ENCODE data around the gene SMIM13. TPM values are rescaled to one million over a fixed set of nuclear protein-coding genes. Genes with fewer than 3 reads are reported as not detected.

Gene SMIM13
- total RNA-seq, 1 experiment from 2014 or later, result 18.6 TPM

DNA sequence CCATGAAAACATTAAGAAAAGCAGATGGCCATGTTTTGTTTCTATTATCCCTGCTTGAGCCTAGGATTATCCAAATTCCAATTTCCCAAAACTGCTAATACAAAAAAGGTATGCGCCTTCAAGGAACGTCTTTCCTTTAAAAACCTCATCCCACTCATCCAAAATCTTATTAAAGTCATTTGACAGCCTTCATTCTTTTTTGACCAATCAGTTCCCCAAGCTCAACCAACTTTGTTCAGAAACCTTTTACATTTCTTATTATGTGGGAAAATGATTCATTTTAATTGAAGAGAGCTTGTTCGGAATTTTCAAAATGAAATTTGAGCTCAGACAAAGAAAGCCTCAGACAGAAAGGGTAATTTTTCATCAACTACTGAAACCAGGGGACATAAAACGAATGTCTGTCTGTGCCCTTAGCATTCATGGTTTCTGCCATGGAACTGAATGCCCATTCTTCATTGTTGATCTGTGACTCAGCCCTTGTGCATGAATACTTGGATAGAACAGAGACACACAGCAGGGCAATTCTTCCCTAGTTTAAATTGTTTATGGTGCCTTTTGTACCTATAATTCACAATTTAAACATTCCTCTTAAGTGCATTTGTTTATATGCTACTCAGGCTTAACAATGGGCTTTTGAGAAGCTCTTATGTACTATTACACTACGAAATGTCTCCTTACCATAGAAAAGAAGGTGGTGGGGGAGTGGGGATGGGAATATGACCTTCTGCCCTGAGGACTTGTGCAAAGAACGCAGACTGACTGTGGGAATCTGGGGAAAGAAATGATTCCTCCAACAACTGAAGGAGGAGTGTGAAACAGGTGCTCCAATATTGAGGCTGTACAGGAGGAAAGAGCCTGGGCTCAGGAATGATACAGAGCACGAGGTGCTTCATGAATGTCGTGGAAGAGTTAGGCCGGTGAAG is 67.7 kb downstream of the SMIM13 start:
- Histone ChIP-seq H3K9me3 (peaks cover 8% of the 10 kb centered on the region), H3K4me3 (no peak overlapping the region), H3K36me3 (no peaks in the 10 kb centered on the region), H3K27me3 (no peaks in the 10 kb centered on the region)
- peak; percentile 52 for DNase-seq

DNA sequence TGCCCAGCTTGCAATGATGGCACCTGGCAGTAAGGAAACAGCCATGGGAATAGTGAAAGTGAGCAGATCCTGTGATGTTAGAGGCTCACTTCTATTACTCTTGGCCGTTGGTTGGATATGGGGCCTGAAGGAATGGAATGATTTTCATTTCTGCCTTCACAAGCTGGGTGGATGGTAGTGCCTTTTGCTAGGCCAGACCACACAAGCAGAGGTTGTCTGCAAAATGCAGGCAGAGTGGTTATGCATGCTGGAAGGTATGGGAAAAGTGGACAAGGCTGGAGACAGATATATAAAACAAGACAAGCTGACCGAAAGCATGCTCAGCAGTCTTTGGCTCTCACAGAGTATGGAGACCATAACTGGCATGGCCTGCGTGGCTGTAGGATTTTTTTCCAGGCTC is 68.6 kb downstream of the SMIM13 start:
- no peak for DNase-seq
- H3K27me3 ChIP-seq, result no peaks in the 10 kb centered on the region
- H3K36me3 ChIP-seq, result no peaks in the 10 kb centered on the region
- no peak overlapping the region for H3K4me3 ChIP-seq
- H3K9me3 ChIP-seq, result peaks cover 4% of the 10 kb centered on the region

GRCh38 chr6:11163932-11164331 is 70.3 kb downstream of the SMIM13 start:
- Histone ChIP-seq H3K36me3 (no peaks in the 10 kb centered on the region), H3K27me3 (no peaks in the 10 kb centered on the region), H3K9me3 (no peaks in the 10 kb centered on the region), H3K4me3 (no peak overlapping the region)
- no peak for DNase-seq

GRCh38 chr6:11164717-11165646 is 71.3 kb downstream of the SMIM13 start:
- no peaks in the 10 kb centered on the region for H3K27me3 ChIP-seq
- no peaks in the 10 kb centered on the region for H3K9me3 ChIP-seq
- DNase-seq, result no peak
- no peaks in the 10 kb centered on the region for H3K36me3 ChIP-seq
- no peak overlapping the region for H3K4me3 ChIP-seq

GRCh38 chr6:11166948-11167347 is 73.3 kb downstream of the SMIM13 start:
- DNase-seq, result no peak
- Histone ChIP-seq H3K4me3 (no peak overlapping the region), H3K27me3 (no peaks in the 10 kb centered on the region)

DNA sequence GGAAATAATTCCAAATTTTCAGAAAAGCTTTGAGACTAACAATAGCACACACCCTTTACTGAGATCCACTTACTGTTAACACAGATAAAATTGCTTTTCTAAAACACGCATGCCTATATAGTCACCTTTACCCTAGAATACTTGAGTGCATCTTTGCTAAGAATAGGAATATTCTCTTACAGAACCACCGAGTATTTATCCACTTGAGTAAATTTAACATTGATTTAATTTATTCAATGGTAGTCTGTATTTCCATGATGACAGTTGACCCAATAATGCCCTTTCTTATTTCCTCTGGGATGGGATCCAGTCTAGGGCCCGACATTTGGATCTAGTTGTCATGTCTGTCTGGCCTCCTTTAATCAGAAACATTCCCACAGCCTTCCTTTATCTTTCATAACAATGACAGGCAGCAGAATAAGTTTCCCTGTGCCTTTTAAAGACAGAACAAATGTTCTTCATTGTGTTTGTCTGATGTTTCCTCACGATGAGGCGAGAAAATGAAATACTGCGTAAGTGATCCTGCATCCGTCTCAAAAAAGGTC is 74.5 kb downstream of the SMIM13 start:
- H3K36me3 ChIP-seq, result no peaks in the 10 kb centered on the region
- H3K9me3 ChIP-seq, result no peaks in the 10 kb centered on the region
- DNase-seq, result no peak
- H3K27me3 ChIP-seq, result no peaks in the 10 kb centered on the region
- no peak overlapping the region for H3K4me3 ChIP-seq

More at GRCh38 chr6:11166948-11167347, 73.3 kb downstream of the SMIM13 start:
- Histone ChIP-seq H3K9me3 (no peaks in the 10 kb centered on the region), H3K36me3 (no peaks in the 10 kb centered on the region)

DNA sequence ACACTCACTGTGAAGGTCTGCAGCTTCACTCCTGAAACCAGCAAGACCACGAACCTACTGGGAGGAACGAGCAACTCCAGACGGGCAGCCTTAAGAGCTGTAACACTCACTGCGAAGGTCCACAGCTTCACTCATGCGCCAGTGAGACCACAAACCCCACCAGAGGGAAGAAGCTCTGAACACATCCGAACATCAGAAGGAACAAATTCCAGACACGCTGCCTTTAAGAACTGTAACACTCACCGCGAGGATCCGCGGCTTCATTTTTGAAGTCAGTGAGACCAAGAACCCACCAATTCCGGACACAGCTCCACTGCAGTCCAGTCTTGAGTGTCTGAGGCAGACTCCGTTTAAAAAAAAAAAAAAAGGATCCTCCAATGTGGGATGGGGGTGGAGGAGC is 78.3 kb downstream of the SMIM13 start:
- Histone ChIP-seq H3K4me3 (no peak overlapping the region), H3K36me3 (no peaks in the 10 kb centered on the region), H3K9me3 (no peaks in the 10 kb centered on the region), H3K27me3 (no peaks in the 10 kb centered on the region)
- no peak for DNase-seq

DNA sequence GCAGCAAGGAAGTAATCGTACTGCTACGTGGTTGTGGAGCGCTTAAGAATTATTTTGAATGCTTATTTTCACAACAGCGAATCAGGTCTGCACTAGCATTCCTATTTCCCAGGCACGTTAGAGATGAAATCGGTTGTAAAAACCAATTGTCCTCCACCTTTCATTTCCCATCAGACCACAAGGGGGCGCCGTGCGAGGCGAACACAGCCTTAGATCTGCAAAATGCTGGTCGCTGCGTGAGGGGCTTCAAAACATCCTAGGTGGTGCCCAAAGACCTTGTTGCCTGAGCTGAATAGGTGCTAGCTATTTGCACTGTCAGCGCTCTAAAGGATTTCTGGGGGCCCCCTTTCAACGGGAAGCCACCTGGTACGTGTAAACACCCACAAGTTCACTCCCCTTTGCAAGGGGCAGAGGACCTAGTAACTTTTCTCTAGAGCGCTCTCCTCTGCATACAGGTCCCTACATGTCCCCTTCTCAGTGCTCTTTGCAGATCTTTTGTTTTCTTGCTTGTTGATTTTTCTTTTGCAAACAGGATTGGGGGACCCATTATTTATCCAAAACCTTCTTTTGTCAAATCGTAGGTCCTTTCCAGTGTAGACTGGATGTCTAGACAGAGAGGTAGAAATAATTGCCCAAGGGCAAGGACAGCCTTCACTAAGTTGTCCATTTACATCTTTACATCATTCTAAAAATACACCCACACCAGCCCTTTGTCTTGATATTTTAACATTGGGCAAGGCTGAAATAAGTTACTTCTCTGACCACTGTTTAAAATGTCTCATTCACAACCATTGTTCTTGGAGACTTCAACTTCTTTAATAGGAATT is 79.1 kb downstream of the SMIM13 start:
- Histone ChIP-seq H3K27me3 (no peaks in the 10 kb centered on the region), H3K36me3 (no peaks in the 10 kb centered on the region), H3K4me3 (no peak overlapping the region), H3K9me3 (no peaks in the 10 kb centered on the region)
- peak; percentile 32 for DNase-seq

GRCh38 chr6:11174242-11174611 is 80.6 kb downstream of the SMIM13 start:
- no peaks in the 10 kb centered on the region for H3K27me3 ChIP-seq
- no peak for DNase-seq
- H3K4me3 ChIP-seq, result no peak overlapping the region
- no peaks in the 10 kb centered on the region for H3K9me3 ChIP-seq
- H3K36me3 ChIP-seq, result no peaks in the 10 kb centered on the region

GRCh38 chr6:11177271-11177670 is 83.6 kb downstream of the SMIM13 start:
- Histone ChIP-seq H3K36me3 (no peaks in the 10 kb centered on the region), H3K9me3 (no peaks in the 10 kb centered on the region), H3K27me3 (no peaks in the 10 kb centered on the region), H3K4me3 (no peak overlapping the region)
- no peak for DNase-seq

- no peaks in the 10 kb centered on the region for H3K27me3 ChIP-seq
- no peaks in the 10 kb centered on the region for H3K9me3 ChIP-seq
- no peak overlapping the region for H3K4me3 ChIP-seq
- DNase-seq, result no peak
- H3K36me3 ChIP-seq, result no peaks in the 10 kb centered on the region
Observed at GRCh38 chr6:11179088-11179418, 85.4 kb downstream of the SMIM13 start.

DNA sequence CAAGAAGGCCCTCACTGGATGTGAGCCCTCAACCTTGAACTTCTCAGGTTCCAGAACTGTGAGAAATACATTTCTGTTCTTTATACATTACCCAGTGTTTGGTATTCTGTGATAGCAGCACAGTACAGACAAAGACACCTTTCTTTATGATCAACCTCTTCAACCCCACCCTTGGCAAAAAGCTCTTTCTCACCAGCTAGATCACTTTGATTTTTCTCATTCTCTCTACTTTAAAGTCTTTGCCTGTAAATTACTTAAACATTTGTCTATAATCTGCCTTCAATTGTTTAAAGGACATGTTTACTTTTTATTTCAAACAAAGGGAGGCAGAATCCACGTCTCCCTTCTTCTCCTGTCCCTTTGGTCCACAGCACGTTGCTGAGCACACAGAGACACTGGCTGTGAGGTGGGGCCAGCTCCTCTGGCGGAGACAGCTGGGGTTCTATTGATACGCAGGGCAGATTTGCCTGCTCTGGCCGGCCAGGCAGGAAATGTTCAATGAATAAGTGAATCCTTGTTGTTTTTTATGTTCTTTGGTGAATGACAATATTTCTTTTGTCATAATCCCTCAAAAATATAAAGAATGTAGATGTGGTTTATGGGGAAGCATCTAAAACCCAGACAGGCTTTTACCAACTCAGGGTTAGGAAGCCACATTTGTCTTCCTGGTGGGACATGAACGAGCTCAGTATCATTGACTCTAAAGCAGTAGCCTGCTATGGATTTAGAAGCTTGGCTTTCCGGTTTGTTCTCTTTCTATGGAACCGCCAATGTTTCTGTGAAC is 86.0 kb downstream of the SMIM13 start:
- no peaks in the 10 kb centered on the region for H3K9me3 ChIP-seq
- no peaks in the 10 kb centered on the region for H3K27me3 ChIP-seq
- H3K4me3 ChIP-seq, result no peak overlapping the region
- no peaks in the 10 kb centered on the region for H3K36me3 ChIP-seq
- DNase-seq, result no peak

- Histone ChIP-seq H3K4me3 (no peak overlapping the region), H3K9me3 (no peaks in the 10 kb centered on the region), H3K36me3 (0 out of 2 replicates have a peak, but pooled peaks cover 4% of the 10 kb centered on the region), H3K27me3 (no peaks in the 10 kb centered on the region)
- no peak for DNase-seq
Observed at GRCh38 chr6:11181478-11182136, 88.0 kb downstream of the SMIM13 start.

GRCh38 chr6:11183761-11184362 is 90.2 kb downstream of the SMIM13 start:
- H3K9me3 ChIP-seq, result no peaks in the 10 kb centered on the region
- H3K4me3 ChIP-seq, result no peak overlapping the region
- H3K27me3 ChIP-seq, result no peaks in the 10 kb centered on the region
- peaks cover 12% of the 10 kb centered on the region for H3K36me3 ChIP-seq
- DNase-seq, result no peak

- Histone ChIP-seq H3K36me3 (peaks cover 21% of the 10 kb centered on the region), H3K9me3 (no peaks in the 10 kb centered on the region), H3K27me3 (no peaks in the 10 kb centered on the region), H3K4me3 (no peak overlapping the region)
- no peak for DNase-seq
Observed at GRCh38 chr6:11185204-11185842, 91.7 kb downstream of the SMIM13 start.
